CD4-positive, CD25-positive, alpha-beta regulatory T cell (primary cell): ENCODE results near the gene UBA7. TPM values are rescaled to one million over a fixed set of nuclear protein-coding genes. Genes with fewer than 3 reads are reported as not detected.

Source experiments
- ATAC-seq, 2 donors: fragments of 150-1000 bp; cut with Tn5 transposase; one replicate each; pipeline ENCODE4 v1.10.0; 2021; ENCODE audit warnings: low read depth in 2 of 2, moderate number of reproducible peaks in 2 of 2, moderate library complexity in 1 of 2
- DNase-seq, 3 donors: peaks; one replicate each; pipeline versions ENCODE4 v3.0.0 to v3.0.0-alpha.2; 2012 to 2022; ENCODE audit warnings: mixed read lengths in 1 of 3
- H3K27ac ChIP-seq: one replicate; pipeline ENCODE4 v1.7.0; 2013; ENCODE audit warnings: mild to moderate bottlenecking, low read length; ENCODE audit not compliant: insufficient read depth, poor library complexity, severe bottlenecking
- H3K27me3 ChIP-seq: one replicate; pipeline ENCODE4 v1.7.0; 2013; ENCODE audit warnings: low read length; ENCODE audit not compliant: control insufficient read depth, insufficient read depth
- H3K36me3 ChIP-seq: one replicate; pipeline ENCODE4 v1.7.0; 2013; ENCODE audit warnings: mild to moderate bottlenecking, low read length, moderate library complexity; ENCODE audit not compliant: control insufficient read depth, insufficient read depth
- H3K4me1 ChIP-seq: 2 replicates; pipeline ENCODE4 v1.7.0; 2013; ENCODE audit warnings: mild to moderate bottlenecking, low read length; ENCODE audit not compliant: insufficient read depth, control insufficient read depth, poor library complexity, severe bottlenecking
- H3K4me3 ChIP-seq: one replicate; pipeline ENCODE4 v1.7.0; 2013; ENCODE audit warnings: low read depth, mild to moderate bottlenecking, low read length, moderate library complexity
- H3K9me3 ChIP-seq, 2 experiments: 1 replicate in 1 of 2; 2 replicates in 1 of 2; pipeline ENCODE4 v1.7.0; 2013; ENCODE audit warnings: low read length in 2 of 2, mild to moderate bottlenecking in 1 of 2, moderate library complexity in 1 of 2; ENCODE audit not compliant: control insufficient read depth in 2 of 2
- H3K27ac Mint-ChIP-seq, 3 donors: one replicate each; pipeline ENCODE4 v1.8.0; 2020 to 2022; ENCODE audit warnings: mild to moderate bottlenecking in 3 of 3, mixed read lengths in 3 of 3, moderate library complexity in 2 of 3
- H3K27me3 Mint-ChIP-seq: one replicate; pipeline ENCODE4 v1.8.0; 2022; ENCODE audit warnings: mild to moderate bottlenecking, mixed read lengths
- H3K36me3 Mint-ChIP-seq: one replicate; pipeline ENCODE4 v1.8.0; 2020; ENCODE audit warnings: mixed read lengths
- H3K4me1 Mint-ChIP-seq, 4 donors: one replicate each; pipeline ENCODE4 v1.8.0; 2020 to 2022; ENCODE audit warnings: mixed read lengths in 4 of 4, mild to moderate bottlenecking in 1 of 4
- H3K4me3 Mint-ChIP-seq, 4 donors: one replicate each; pipeline ENCODE4 v1.8.0; 2020 to 2022; ENCODE audit warnings: mild to moderate bottlenecking in 4 of 4, mixed read lengths in 4 of 4, moderate library complexity in 3 of 4
- H3K9me3 Mint-ChIP-seq, 7 donors: one replicate each; pipeline ENCODE4 v1.8.0; 2020 to 2022; ENCODE audit warnings: mixed read lengths in 7 of 7, mild to moderate bottlenecking in 3 of 7, moderate library complexity in 2 of 7
- polyA plus RNA-seq, 4 donors: library from polyadenylated mRNA; unstranded; fragments of 300-500 nt; fragmentation: Illumina TruSeq; gene quantifications; one replicate each; pipeline ENCODE4 v1.2.3, GENCODE V29; 2021
- total RNA-seq: library from RNA; stranded (reverse); gene quantifications from one replicate; pipeline ENCODE4 v1.2.3, GENCODE V29; 2022

The UBA7 gene
- total RNA-seq, result 201 TPM
- 10 to 100 TPM; 30.6 to 41.8 (median 37.4) TPM for polyA plus RNA-seq

- Histone ChIP-seq H3K27me3 (no peaks in the 10 kb centered on the region), H3K27ac (peak within 1 kb of the TSS; percentile 78), H3K9me3 (no peaks in the 10 kb centered on the region), H3K4me1 (peaks cover 28% of the 10 kb centered on the region), H3K4me3 (peak within 1 kb of the TSS; percentile 87), H3K36me3 (peaks cover 23% of the 10 kb centered on the region)
- peak; percentile 76 to 80 for ATAC-seq
- Mint-ChIP-seq H3K27me3 (no peaks in the 10 kb centered on the region), H3K4me3 (peak within 1 kb of the TSS; percentile 96 to 99 (median 97)), H3K36me3 (peaks cover 18% of the 10 kb centered on the region), H3K4me1 (peaks cover 3 to 44% (median 16%) of the 10 kb centered on the region in 4 donors), H3K27ac (peak within 1 kb of the TSS; percentile 96 to 99 (median 99)), H3K9me3 (no peaks in the 10 kb centered on the region)
- DNase-seq, result peak in 2 of 3 donors; percentile 54 to 74
These were observed at the start of gene UBA7 for GRCh38 chr3:49813497-49814174. Gene UBA7, minus strand, starts transcription at chr3:49813953. Its CDS starts 166 bp downstream, at chr3:49813787.

GRCh38 chr3:49859576-49860305, 46.0 kb upstream of the UBA7 start:
- no peak overlapping the region for H3K27ac Mint-ChIP-seq
- H3K4me1 Mint-ChIP-seq, result peaks cover 3 to 18% (median 10%) of the 10 kb centered on the region in 4 donors
- no peak overlapping the region for H3K4me3 Mint-ChIP-seq
- Histone ChIP-seq H3K36me3 (no peaks in the 10 kb centered on the region), H3K27me3 (no peaks in the 10 kb centered on the region), H3K4me1 (peaks cover 15% of the 10 kb centered on the region), H3K27ac (no peak overlapping the region), H3K4me3 (no peak overlapping the region), H3K9me3 (no peaks in the 10 kb centered on the region)
- DNase-seq, result no peak
- no peaks in the 10 kb centered on the region for H3K9me3 Mint-ChIP-seq
- peaks cover 14% of the 10 kb centered on the region for H3K27me3 Mint-ChIP-seq
- no peak for ATAC-seq
- peaks cover 3% of the 10 kb centered on the region for H3K36me3 Mint-ChIP-seq

- Mint-ChIP-seq H3K4me1 (peaks cover 3 to 18% (median 10%) of the 10 kb centered on the region in 4 donors), H3K9me3 (no peaks in the 10 kb centered on the region), H3K27me3 (peaks cover 5% of the 10 kb centered on the region), H3K36me3 (no peaks in the 10 kb centered on the region), H3K27ac (peak within 1 kb of the TSS; percentile 56 to 94 (median 93)), H3K4me3 (peak within 1 kb of the TSS; percentile 77 to 97 (median 86))
- H3K36me3 ChIP-seq, result no peaks in the 10 kb centered on the region
- H3K4me1 ChIP-seq, result peaks cover 15% of the 10 kb centered on the region
- DNase-seq, result peak; percentile 90 to 95 (median 95)
- H3K4me3 ChIP-seq, result peak within 1 kb of the TSS; percentile 73
- peak within 1 kb of the TSS; percentile 74 for H3K27ac ChIP-seq
- no peaks in the 10 kb centered on the region for H3K9me3 ChIP-seq
- ATAC-seq, result peak; percentile 98
- no peaks in the 10 kb centered on the region for H3K27me3 ChIP-seq
These were observed 42.6 kb upstream of the UBA7 start, which contains the start of gene TRAIP for GRCh38 chr3:49856181-49857005. Gene TRAIP, minus strand, starts transcription at chr3:49856564. Its CDS starts 111 bp downstream, at chr3:49856453.

GRCh38 chr3:49855662-49856061, 41.9 kb upstream of the UBA7 start:
- Histone ChIP-seq H3K27ac (peak overlapping the region; percentile 74), H3K4me1 (peaks cover 15% of the 10 kb centered on the region), H3K36me3 (no peaks in the 10 kb centered on the region), H3K9me3 (no peaks in the 10 kb centered on the region), H3K4me3 (peak overlapping the region; percentile 73), H3K27me3 (no peaks in the 10 kb centered on the region)
- H3K27me3 Mint-ChIP-seq, result peaks cover 4% of the 10 kb centered on the region
- peaks cover 3 to 18% (median 10%) of the 10 kb centered on the region in 4 donors for H3K4me1 Mint-ChIP-seq
- DNase-seq, result no peak
- peak overlapping the region in 3 of 4 donors; percentile 86 to 97 (median 87) for H3K4me3 Mint-ChIP-seq
- H3K9me3 Mint-ChIP-seq, result no peaks in the 10 kb centered on the region
- no peak for ATAC-seq
- peak overlapping the region in 1 of 3 donors; percentile 94 for H3K27ac Mint-ChIP-seq
- no peaks in the 10 kb centered on the region for H3K36me3 Mint-ChIP-seq

GRCh38 chr3:49845694-49846093, 31.9 kb upstream of the UBA7 start:
- H3K4me1 Mint-ChIP-seq, result no peaks in the 10 kb centered on the region
- peak overlapping the region in 1 of 3 donors; percentile 41 for H3K27ac Mint-ChIP-seq

GRCh38 chr3:49844464-49845183, 30.9 kb upstream of the UBA7 start:
- Histone ChIP-seq H3K36me3 (no peaks in the 10 kb centered on the region), H3K9me3 (no peaks in the 10 kb centered on the region), H3K4me1 (no peaks in the 10 kb centered on the region), H3K4me3 (no peak overlapping the region), H3K27ac (no peak overlapping the region), H3K27me3 (no peaks in the 10 kb centered on the region)
- no peaks in the 10 kb centered on the region for H3K36me3 Mint-ChIP-seq
- no peaks in the 10 kb centered on the region for H3K9me3 Mint-ChIP-seq
- H3K27me3 Mint-ChIP-seq, result no peaks in the 10 kb centered on the region
- no peak overlapping the region for H3K27ac Mint-ChIP-seq
- no peak overlapping the region for H3K4me3 Mint-ChIP-seq
- DNase-seq, result no peak
- ATAC-seq, result no peak
- H3K4me1 Mint-ChIP-seq, result no peaks in the 10 kb centered on the region

More at GRCh38 chr3:49845694-49846093, 31.9 kb upstream of the UBA7 start:
- Mint-ChIP-seq H3K4me3 (no peak overlapping the region), H3K27me3 (no peaks in the 10 kb centered on the region), H3K9me3 (no peaks in the 10 kb centered on the region), H3K36me3 (no peaks in the 10 kb centered on the region)
- Histone ChIP-seq H3K9me3 (no peaks in the 10 kb centered on the region), H3K36me3 (no peaks in the 10 kb centered on the region), H3K4me1 (no peaks in the 10 kb centered on the region), H3K27me3 (no peaks in the 10 kb centered on the region), H3K4me3 (no peak overlapping the region), H3K27ac (no peak overlapping the region)
- ATAC-seq, result no peak
- DNase-seq, result no peak
